ENCODE measurements around the gene PTDSS2.

DNA sequence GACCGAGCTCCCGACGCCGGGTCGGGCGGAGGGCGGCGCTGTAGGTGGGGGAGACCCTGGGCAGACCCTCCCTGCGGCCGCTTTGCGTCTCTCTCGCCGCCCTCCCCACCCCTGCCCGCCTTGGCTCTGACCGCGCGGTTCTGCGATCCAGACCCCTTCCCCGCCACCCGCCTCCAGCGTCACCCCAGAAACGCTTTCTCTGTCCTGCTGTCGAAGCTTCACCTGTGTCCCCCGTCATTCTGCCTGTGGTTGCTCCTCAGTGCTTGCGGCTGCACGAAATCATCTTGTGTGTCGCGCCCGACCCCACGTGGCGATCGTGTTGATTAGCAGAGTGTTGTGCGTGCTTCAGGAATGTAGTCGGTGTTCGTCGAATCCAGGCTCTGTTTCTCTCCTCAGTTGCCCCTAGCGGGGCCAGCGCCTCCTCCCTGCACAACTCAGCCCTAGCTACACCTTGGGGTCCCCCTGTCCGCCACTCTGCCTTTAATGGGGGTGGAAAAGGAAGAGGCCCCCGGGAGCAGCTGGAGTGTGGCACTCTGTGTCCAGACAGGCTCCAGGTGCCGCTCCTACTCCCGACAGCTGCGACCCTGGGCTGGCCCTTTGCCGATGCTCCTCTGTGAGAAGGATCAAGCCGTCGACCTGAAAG, 851 bp downstream of the PTDSS2 start:
- TF ChIP-seq EZH2 (IDR thresholded peaks at IDR 0.05; ENCODE audit: borderline replicate concordance, low read length) = no peak
- peak; percentile 49 for TF ChIP-seq CTCF (IDR thresholded peaks at IDR 0.05; ENCODE audit: low read length)
